Putamen (tissue), 1 donor: ENCODE results near the gene NBPF1.
"Not testable (repeated sequence)": the region's sequence is repeated elsewhere in the genome, so short reads cannot be mapped to it uniquely, and the experiment has no call there.

Source experiments
- DNase-seq: peaks from one replicate; pipeline ENCODE4 v3.0.0-alpha.2; 2016; ENCODE audit warnings: low spot score

Gene NBPF1

DNA sequence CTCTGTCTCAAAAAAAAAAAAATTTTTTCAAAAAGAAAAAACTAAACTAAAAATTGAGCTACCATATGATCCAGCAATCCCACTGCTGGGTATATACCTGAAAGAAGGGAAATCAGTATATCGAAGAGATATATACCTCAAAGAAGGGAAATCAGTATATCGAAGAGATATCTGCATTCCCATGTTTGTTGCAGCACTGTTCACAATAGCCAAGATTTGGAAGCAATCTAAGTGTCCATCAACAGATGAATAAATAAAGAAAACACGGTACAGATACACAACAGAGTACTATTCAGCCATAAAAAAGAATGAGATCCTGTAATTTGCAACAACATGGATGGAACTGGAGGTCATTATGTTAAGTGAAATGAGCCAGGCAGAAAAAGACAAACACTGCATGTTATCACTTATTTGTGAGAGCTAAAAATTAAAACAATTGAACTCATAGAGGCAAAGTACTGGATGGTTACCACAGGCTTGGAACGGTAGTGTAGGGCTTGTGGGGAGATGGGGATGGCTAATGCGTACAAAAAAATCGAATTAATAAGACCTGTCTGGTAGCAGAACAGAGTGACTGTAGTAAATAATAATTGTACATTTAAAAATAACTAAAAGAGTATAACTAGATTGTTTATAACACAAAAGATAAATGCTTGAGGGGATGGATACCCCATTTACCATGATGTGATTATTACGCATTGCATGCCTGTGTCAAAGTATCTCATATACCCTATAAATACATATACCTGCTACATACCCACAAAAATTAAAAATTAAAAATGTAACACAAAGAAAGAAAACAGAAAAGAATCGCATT, 28.0 kb upstream of the NBPF1 start:
- DNase-seq: not testable (repeated sequence)

DNA sequence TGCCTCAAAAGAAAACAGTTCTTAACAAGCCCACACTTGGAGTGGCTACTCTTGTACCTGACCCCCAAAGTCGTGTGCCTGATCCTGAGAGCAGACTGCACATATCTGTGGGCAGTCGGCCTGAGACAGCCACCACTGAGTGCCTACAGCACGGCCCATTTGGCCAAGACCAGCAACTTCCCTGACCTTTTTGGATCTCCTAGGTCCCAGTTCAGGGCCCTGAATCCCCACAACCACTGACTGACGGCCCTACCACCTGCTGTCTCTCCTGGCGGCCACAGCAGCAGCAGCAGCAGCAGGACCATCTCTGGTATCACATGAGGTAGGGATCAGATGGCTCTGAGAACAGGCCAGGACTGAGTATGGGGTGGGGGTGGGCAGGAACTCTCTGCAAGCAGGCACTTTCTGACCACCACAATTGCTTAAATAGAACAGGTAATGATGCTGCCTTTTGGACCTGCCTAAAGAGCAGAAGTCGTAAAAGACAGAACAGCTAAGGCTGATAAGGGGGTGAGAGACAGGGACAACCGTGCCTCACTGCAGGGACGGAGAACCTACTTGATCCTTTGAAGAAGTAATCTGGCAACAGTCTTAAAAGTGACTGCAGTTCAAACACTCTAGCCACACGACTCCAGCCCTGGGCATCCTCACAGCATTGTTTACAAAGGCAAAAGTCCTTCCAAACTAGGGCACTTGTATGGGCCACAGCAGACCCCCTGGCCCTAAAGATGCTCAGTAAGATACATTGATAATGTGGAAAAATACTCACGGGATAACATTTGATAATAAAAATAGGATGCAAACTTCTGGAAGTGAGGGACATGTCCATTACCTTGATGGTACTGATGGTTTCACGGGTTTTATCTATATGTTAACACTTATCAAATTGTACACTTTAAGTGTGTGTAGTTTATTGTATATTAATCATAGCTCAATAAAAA, 26.0 kb upstream of the NBPF1 start:
- not testable (repeated sequence) for DNase-seq

GRCh38 chr1:16637941-16638778, 24.8 kb upstream of the NBPF1 start:
- not testable (repeated sequence) for DNase-seq

GRCh38 chr1:16636551-16637195, 23.3 kb upstream of the NBPF1 start:
- not testable (repeated sequence) for DNase-seq

DNA sequence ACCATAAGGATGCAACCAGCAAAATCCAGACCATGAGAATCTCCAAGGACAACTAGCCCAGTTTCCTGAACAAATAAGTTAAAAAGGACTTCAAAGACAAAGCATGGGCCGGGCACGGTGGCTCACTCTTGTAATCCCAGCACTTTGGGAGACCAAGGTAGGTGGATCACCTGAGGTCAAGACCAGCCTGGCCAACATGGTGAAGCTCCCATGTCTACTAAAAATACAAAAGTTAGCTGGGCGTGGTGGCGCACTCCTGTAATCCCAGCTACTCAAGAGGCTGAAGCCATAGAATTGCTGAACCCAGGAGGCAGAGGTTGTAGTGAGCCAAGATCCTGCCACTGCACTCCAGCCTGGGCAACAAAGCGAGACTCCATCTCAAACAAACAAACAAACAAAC, 22.6 kb upstream of the NBPF1 start:
- not testable (repeated sequence) for DNase-seq

DNA sequence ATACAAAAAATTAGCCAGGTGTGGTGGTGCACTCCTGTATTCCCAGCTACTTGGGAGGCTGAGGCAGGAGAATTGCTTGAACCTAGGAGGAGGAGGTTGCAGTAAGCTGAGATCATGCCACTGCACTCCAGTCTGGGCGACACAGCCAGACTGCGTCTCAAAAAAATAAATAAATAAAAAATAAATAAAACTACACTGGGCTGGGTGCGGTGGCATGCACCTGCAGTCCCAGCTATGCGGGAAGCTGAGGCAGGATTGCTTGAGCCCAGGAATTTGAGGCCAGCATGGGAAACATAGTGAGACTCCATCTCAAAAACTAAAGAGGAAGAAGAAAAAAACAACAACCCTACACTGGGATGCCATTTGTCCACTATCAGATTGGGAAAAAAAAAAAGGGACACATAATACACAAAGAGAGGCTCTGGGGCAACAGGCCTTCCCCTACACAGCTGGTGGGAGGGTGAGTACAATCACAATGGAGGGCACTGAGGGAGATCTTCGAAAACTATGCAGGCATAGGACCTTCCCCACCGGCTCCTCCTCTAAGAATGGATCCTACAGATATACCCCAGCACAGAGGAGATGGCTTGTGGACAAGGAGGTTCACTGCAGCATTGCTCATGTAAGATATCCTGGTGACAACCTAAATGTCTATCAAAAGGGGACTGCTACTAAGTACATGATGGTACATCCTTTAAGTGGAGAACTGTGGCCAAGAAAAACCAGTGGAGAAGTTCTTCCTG, 20.3 kb upstream of the NBPF1 start:
- DNase-seq: not testable (repeated sequence)

GRCh38 chr1:16632044-16632850, 18.9 kb upstream of the NBPF1 start:
- DNase-seq: not testable (repeated sequence)

- no peak for DNase-seq
Measured at GRCh38 chr1:16631248-16632043, 18.1 kb upstream of the NBPF1 start.

GRCh38 chr1:16630661-16631247, 17.4 kb upstream of the NBPF1 start:
- DNase-seq: no peak

GRCh38 chr1:16629916-16630530, 16.7 kb upstream of the NBPF1 start:
- DNase-seq: not testable (repeated sequence)

GRCh38 chr1:16628361-16629111, 15.2 kb upstream of the NBPF1 start:
- no peak for DNase-seq

DNA sequence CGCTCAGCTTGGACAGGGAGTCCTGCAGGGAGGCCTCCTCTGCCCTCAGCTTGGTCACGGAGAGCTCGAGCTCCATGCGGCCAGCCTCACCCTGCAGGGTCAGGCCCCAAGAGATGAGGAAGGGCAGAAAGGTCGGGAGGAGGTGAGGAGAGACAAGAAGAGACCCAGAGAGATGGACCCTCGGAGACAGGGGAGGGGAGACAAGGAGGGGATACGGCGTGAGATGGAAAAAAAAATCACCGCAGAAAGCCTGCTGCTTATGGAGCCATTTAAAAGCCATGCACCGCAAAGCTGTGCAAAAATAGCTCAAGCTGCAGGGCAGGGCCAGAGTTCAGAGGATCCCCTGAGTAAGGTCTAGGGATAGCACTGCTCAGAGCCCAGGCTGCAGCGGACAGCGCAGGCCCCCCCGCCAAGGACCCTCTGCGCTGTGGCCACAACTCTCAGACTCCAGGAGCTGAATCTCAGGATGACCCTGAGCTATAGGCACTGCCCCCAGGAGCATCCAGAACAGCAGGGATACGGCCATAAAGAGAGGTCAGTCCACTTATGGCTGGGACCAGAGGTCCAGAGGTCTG, 13.1 kb upstream of the NBPF1 start:
- not testable (repeated sequence) for DNase-seq

DNA sequence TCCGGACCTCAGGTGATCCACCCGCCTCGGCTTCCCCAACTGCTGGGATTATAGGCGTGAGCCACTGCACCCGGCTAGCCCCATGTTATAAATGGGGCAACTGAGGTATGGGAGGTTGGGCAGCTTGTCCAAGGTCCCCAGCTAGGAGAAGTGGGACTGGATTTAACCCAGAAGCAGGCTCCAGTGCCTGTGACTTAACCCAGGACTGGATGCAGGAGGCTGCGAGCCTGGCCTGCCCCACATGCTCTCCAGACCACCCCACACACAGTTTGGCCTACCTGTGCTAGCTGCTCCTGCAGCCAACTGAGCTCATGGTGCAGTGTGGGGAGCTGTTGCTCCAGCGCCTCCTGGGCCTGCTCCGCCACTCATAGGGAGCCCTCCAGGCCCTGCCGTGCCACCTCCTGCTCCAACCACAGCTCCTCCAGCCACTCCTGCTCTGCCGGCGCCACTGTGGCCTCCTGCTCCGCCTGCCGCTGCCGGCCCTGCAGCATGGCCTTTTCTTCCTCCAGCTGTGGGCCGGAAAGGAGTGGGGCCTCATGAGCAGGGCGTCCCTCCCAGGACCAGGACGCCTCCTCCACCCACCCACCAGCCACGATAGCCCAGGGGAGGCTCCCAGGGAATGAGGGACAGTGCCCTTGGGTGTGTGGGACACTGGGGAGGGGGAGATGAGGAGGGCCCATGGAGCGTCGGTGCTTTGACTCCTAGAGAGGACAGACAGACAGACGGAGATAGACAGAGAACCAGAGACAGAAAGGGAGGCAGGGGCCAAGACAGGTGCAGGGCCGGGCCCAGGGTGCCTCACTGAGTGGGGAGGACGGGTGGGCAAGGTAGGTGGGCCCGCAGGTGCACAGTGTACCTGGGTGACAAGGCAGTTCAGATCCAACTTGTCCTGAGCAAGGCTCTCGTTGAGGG, 12.4 kb upstream of the NBPF1 start:
- no peak for DNase-seq

DNA sequence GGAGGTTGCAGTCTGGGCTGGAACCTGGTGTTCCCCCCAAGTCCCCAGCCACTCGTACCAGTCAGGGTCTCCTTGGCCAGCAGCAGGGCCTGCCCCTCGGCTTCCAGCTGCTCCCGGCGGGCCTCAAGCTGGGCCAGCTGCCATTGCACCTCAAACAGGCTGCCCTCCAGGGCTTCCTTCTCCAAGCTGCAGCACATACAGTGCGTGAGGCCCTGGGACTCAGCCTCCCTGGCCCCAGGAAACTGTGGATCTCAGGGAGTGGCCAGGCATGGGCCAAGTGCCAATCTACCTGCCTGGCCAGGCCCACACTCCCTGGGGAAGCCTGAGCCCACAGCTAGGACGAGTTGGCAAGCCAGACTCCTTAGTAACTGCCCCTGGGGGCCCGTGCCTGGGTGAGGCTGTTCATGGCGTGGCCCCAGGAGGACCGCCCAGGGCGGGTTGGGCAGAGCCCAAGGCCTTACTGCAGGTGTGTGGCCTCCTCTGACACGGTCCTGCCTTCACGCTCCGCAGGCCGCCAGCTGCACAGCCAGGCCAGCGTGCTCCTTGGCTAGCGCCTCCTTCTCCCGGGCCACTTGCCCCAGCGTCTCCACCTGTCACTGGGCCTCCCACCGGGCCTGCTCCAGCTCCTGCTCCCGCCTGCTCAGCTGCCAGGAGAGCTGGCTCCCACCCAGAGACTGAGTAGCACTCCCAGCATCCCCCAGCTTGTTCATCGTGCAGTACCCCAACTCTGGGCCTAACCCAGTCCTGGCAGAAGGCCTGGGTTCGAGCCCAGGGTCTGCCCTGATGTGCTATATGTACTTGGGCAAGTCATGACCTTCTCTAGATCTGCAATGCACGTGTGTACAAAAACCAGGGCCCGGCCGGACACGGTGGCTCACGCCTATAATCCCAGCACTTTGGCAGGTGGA, 10.7 kb upstream of the NBPF1 start:
- not testable (repeated sequence) for DNase-seq

DNA sequence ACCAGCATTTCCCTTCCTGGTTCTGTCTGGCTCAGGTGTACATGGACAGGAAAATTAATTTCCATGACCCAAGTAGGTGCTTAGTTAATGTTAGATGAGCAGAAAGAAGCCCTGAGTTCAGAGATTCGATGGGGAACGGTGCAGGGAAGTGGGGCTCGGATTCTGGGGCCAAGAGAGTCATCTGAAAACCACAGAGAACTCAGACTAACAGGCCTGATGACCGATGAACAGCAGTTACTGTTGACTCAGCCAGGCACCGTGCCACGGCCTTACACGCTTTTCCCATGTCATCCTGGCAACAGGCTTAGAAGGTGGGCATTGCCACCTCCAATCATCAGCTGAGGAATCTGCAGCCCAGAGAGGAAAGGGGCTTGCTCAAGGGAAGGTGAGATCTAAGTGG, 10.0 kb upstream of the NBPF1 start:
- DNase-seq: not testable (repeated sequence)
